GM12878 (cell line): Measurements from ENCODE around the gene CCDC149. TPM values are rescaled to one million over a fixed set of nuclear protein-coding genes. Genes with fewer than 3 reads are reported as not detected.

Source experiments
- ATAC-seq: fragments of 200-7000 bp; cut with Tn5 transposase; 3 replicates; pipeline ENCODE4 v1.9.1; 2020; ENCODE audit warnings: mild to moderate bottlenecking, moderate library complexity
- BruUV-seq: library from RNA; stranded (reverse); fragments of 400-500 nt; replicated peaks from 2 replicates; lab custom pipeline; 2021; lab: Mats Ljungman, UMichigan
- CTCF ChIA-PET: fragments of 300-600 bp; sonication (Branson Sonifier 250); formaldehyde crosslinking; extraction: SDS; loops from one replicate; lab custom pipeline; 2021; ENCODE audit warnings: inconsistent platforms; lab: Yijun Ruan, JAX
- POLR2A ChIA-PET: fragments of 350-600 bp; formaldehyde crosslinking; extraction: SDS; loops from one replicate; lab custom pipeline; 2021; ENCODE audit warnings: inconsistent platforms; lab: Charles Lee
- RAD21 ChIA-PET: fragments of 300-600 bp; sonication (Branson Sonifier 250); formaldehyde crosslinking; loops from one replicate; lab custom pipeline; 2023; ENCODE audit warnings: antibody characterized with exemption; ENCODE audit not compliant: unreplicated experiment; lab: Charles Lee
- SMC1A ChIA-PET: fragments of 300-600 bp; sonication (Branson Sonifier 250); formaldehyde crosslinking; loops from one replicate; lab custom pipeline; 2023; ENCODE audit not compliant: unreplicated experiment, uncharacterized antibody; lab: Charles Lee
- DNase-seq: peaks from one replicate; pipeline ENCODE4 v3.0.0-alpha.2; 2011; ENCODE audit warnings: low read depth, low spot score
- FAIRE-seq: peaks from 3 replicates; lab custom pipeline; 2011; peaks lifted over from hg19 to GRCh38; lab: Jason Lieb, UNC
- H2AFZ ChIP-seq: 2 replicates; pipeline ENCODE4 v1.6.0; 2011; ENCODE audit warnings: low read depth, low read length, control low read depth; ENCODE audit not compliant: control insufficient read depth
- H3K27ac ChIP-seq: 2 replicates; pipeline ENCODE4 v1.5.1; 2011; ENCODE audit warnings: control low read depth; ENCODE audit not compliant: control insufficient read depth, insufficient read depth
- H3K27me3 ChIP-seq, 2 experiments: replicated peaks in 1 of 2; 2 replicates each; pipeline versions ENCODE4 v1.6.0 to v1.6.1; 2011; ENCODE audit warnings: low read length in 1 of 2; ENCODE audit not compliant: control insufficient read depth in 2 of 2, insufficient read depth in 2 of 2
- H3K36me3 ChIP-seq, 2 experiments: 2 replicates each; pipeline ENCODE4 v1.5.1; 2011; ENCODE audit warnings: low read length in 1 of 2; ENCODE audit not compliant: control insufficient read depth in 2 of 2, insufficient read depth in 2 of 2
- H3K4me1 ChIP-seq: 2 replicates; pipeline ENCODE4 v1.6.1; 2011; ENCODE audit warnings: mild to moderate bottlenecking, low read length, moderate library complexity, mixed read lengths; ENCODE audit not compliant: control insufficient read depth, insufficient read depth
- H3K4me2 ChIP-seq: 2 replicates; pipeline ENCODE4 v1.6.0; 2011; ENCODE audit warnings: control low read depth; ENCODE audit not compliant: control insufficient read depth, insufficient read depth
- H3K4me3 ChIP-seq: fragments of 200-600 bp; sonication (generic); 2 replicates; pipeline ENCODE4 v1.5.1; 2016
- H3K79me2 ChIP-seq: 2 replicates; pipeline ENCODE4 v1.6.0; 2011; ENCODE audit warnings: low read length; ENCODE audit not compliant: control insufficient read depth, insufficient read depth
- H3K9ac ChIP-seq: 2 replicates; pipeline ENCODE4 v1.8.0; 2011; ENCODE audit warnings: low read length, control low read depth, mixed read lengths; ENCODE audit not compliant: control insufficient read depth, insufficient read depth
- H3K9me3 ChIP-seq: replicated peaks from 3 replicates; pipeline ENCODE4 v1.5.1; 2011; ENCODE audit warnings: mild to moderate bottlenecking, low read length; ENCODE audit not compliant: control insufficient read depth, insufficient read depth
- H4K20me1 ChIP-seq: 2 replicates; pipeline ENCODE4 v1.6.0; 2011; ENCODE audit not compliant: control insufficient read depth, insufficient read depth
- ATF7 ChIP-seq: fragments of 450-650 bp; IDR thresholded peaks from 2 replicates; pipeline ENCODE4 v1.6.1; 2016; ENCODE audit warnings: low read depth, mild to moderate bottlenecking
- DPF2 ChIP-seq: fragments of 450-650 bp; IDR thresholded peaks from 2 replicates; pipeline ENCODE4 v1.6.1; 2017; ENCODE audit warnings: mild to moderate bottlenecking
- JUND ChIP-seq: IDR thresholded peaks from 2 replicates; pipeline ENCODE4 v1.6.1; 2012; ENCODE audit warnings: low read depth, mild to moderate bottlenecking, low read length, improper control_type of control experiment, moderate library complexity
- MXI1 ChIP-seq: fragments of 150-350 bp; IDR thresholded peaks from 2 replicates; pipeline ENCODE4 v1.6.1; 2011; ENCODE audit warnings: low read depth, mild to moderate bottlenecking, inconsistent platforms, low read length, improper control_type of control experiment
- PAX8 ChIP-seq: fragments of 450-650 bp; IDR thresholded peaks from 2 replicates; pipeline ENCODE4 v1.6.1; 2017; ENCODE audit warnings: mild to moderate bottlenecking, moderate library complexity
- POLR2AphosphoS5 ChIP-seq: IDR thresholded peaks from 2 replicates; pipeline ENCODE4 v1.6.1; 2011; ENCODE audit warnings: mild to moderate bottlenecking, low read length, inconsistent platforms
- SREBF1 ChIP-seq: IDR thresholded peaks from 2 replicates; pipeline ENCODE4 v1.6.1; 2012; ENCODE audit warnings: mild to moderate bottlenecking, low read length
- WGBS: methylation state at CpG from one replicate; pipeline ENCODE4 v1.1.6; 2016; ENCODE audit warnings: low lambda C conversion rate; ENCODE audit not compliant: insufficient replicate concordance, insufficient coverage; ENCODE audit errors: missing lambda C conversion rate; 5-methylcytosine and 5-hydroxymethylcytosine counted together
- in situ Hi-C: fragments of 300-500 bp; cut with MboI; formaldehyde crosslinking; loops from 9 replicates; pipeline ENCODE4 v1.14.3; 2018; ENCODE audit warnings: mixed read lengths
- intact Hi-C: fragments of 100-400 bp; cut with micrococcal nuclease; formaldehyde crosslinking; loops from one replicate; pipeline ENCODE4 v1.14.2; 2022; ENCODE audit not compliant: unreplicated experiment
- polyA plus RNA-seq, 11 experiments: library from polyadenylated mRNA; depleted of rRNA in 4 of 11; unstranded in 6 of 11; stranded (reverse) in 5 of 11; fragments of >200 nt; fragmentation: Nextera tagmentation in 4 of 11; fragmentation: Illumina TruSeq in 1 of 11; extraction: Ambion mirVana in 4 of 11; extraction: Trizol in 1 of 11; gene quantifications; 1 replicate in 1 of 11; 2 replicates in 10 of 11; pipeline versions ENCODE4 v1.2.1 to v1.2.3, GENCODE V29; 2011 to 2016; ENCODE audit warnings: inconsistent platforms in 2 of 11, missing spikeins in 2 of 11, low read depth in 1 of 11
- total RNA-seq, 4 experiments: library from RNA; depleted of rRNA in 3 of 4; stranded (reverse); fragments of >200 nt in 3 of 4; fragmentation: Illumina TruSeq in 1 of 4; extraction: Trizol in 1 of 4; gene quantifications; 2 replicates each; pipeline versions ENCODE4 v1.2.1 to v1.2.3, GENCODE V29; 2013 to 2021
- TF ChIP-seq, protein P1 (sequence below), 3 experiments: IDR thresholded peaks in 2 of 3; conservative IDR thresholded peaks in 1 of 3; 2 replicates each; pipeline ENCODE4 v1.5.1; 2011; ENCODE audit warnings: low read depth in 3 of 3, low read length in 3 of 3, mild to moderate bottlenecking in 3 of 3, control low read depth in 2 of 3, moderate library complexity in 2 of 3, inconsistent platforms in 1 of 3, mixed read lengths in 1 of 3; ENCODE audit not compliant: control insufficient read depth in 2 of 3, insufficient read depth in 1 of 3; ENCODE audit errors: extremely low read depth in 1 of 3

CCDC149 gene
- total and polyA plus RNA-seq, 10 of the 15 experiments (the other 5 are each of a cell fraction or from before 2014, with no cell fraction given), result 0.03 to 0.04 (median 0.04) TPM; not detected in 7

DNA sequence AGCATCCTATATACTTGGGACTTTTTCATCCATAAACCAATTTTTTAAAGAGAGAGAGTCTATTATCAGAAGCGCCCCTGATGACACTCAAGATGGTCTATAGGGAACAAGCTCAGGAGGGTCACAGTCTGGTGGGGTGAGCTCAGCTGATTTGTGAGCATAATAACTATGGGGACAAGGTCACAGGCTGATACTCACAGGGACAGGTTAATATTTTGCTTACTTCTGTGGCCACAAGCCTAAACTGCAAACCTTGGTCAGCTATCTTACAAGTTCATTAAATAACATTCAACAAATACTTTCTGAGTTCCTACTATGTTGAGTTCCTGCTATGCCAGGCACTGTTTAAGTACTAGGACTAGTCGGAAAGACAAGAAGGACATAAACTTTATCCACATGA lies 10.2 kb upstream of the CCDC149 start:
- Histone ChIP-seq H3K9ac (no peak overlapping the region), H3K4me3 (no peak overlapping the region), H3K4me2 (no peak overlapping the region), H3K27ac (no peak overlapping the region), H3K79me2 (no peaks in the 10 kb centered on the region), H3K4me1 (no peaks in the 10 kb centered on the region), H3K27me3 (no peaks in the 10 kb centered on the region), H2AFZ (no peak overlapping the region), H3K9me3 (no peaks in the 10 kb centered on the region; the same call in 2 of the 3 replicates), H3K36me3 (no peaks in the 10 kb centered on the region), H4K20me1 (no peaks in the 10 kb centered on the region)
- CTCF ChIA-PET, result interaction anchor here (1.2 kb wide), 1 partner anchor 8 kb away, joined by 3 read pairs; no protein-coding TSS in a partner anchor
- in situ Hi-C loops, result no loop called here
- WGBS, result 14% methylated on average over 2 of the region's 2 CpGs
- ATAC-seq (no peak), DNase-seq (no peak), FAIRE-seq (no peak)
- POLR2A ChIA-PET, result no interaction called here
- SMC1A ChIA-PET, result no interaction called here
- RAD21 ChIA-PET, result no interaction called here
- no TSS peak for BruUV-seq
- TF ChIP-seq MXI1, result no peak
- no peak for TF ChIP-seq JUND
- TF ChIP-seq ATF7, result no peak
- TF ChIP-seq, protein P1, sequence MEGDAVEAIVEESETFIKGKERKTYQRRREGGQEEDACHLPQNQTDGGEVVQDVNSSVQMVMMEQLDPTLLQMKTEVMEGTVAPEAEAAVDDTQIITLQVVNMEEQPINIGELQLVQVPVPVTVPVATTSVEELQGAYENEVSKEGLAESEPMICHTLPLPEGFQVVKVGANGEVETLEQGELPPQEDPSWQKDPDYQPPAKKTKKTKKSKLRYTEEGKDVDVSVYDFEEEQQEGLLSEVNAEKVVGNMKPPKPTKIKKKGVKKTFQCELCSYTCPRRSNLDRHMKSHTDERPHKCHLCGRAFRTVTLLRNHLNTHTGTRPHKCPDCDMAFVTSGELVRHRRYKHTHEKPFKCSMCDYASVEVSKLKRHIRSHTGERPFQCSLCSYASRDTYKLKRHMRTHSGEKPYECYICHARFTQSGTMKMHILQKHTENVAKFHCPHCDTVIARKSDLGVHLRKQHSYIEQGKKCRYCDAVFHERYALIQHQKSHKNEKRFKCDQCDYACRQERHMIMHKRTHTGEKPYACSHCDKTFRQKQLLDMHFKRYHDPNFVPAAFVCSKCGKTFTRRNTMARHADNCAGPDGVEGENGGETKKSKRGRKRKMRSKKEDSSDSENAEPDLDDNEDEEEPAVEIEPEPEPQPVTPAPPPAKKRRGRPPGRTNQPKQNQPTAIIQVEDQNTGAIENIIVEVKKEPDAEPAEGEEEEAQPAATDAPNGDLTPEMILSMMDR (IDR thresholded peaks at IDR 0.05 in 2 of 3, conservative IDR thresholded peaks at IDR 0.05 in 1 of 3; ENCODE audit: control insufficient read depth in 2 of 3, extremely low read depth in 1 of 3, insufficient read depth in 1 of 3, low read depth in 3 of 3, low read length in 3 of 3), result no peak
- no peak for TF ChIP-seq SREBF1
- TF ChIP-seq PAX8, result no peak
- TF ChIP-seq DPF2, result no peak
- no peak for TF ChIP-seq POLR2AphosphoS5
- intact Hi-C loops, result no loop called here
